Fibroblast of lung (primary cell): Measurements from ENCODE around the gene PPFIBP2. TPM values are rescaled to one million over a fixed set of nuclear protein-coding genes. Genes with fewer than 3 reads are reported as not detected.

Experiments
- DNase-seq, 2 donors: peaks; one replicate each; pipeline versions ENCODE4 v3.0.0 to v3.0.0-alpha.2; 2010; ENCODE audit warnings: low read depth in 2 of 2
- H2AFZ ChIP-seq: 2 replicates; pipeline ENCODE4 v1.5.1; 2012; ENCODE audit warnings: low read length, control low read depth, inconsistent platforms
- H3K27ac ChIP-seq: 2 replicates; pipeline ENCODE4 v1.5.1; 2011; ENCODE audit warnings: low read length, control low read depth; ENCODE audit not compliant: insufficient read depth
- H3K27me3 ChIP-seq: 2 replicates; pipeline ENCODE4 v1.5.1; 2011; ENCODE audit warnings: mild to moderate bottlenecking, low read length; ENCODE audit not compliant: control insufficient read depth, insufficient read depth
- H3K36me3 ChIP-seq: 2 replicates; pipeline ENCODE4 v1.5.1; 2011; ENCODE audit warnings: low read length; ENCODE audit not compliant: control insufficient read depth, insufficient read depth
- H3K4me1 ChIP-seq: 2 replicates; pipeline ENCODE4 v1.5.1; 2011; ENCODE audit warnings: low read length; ENCODE audit not compliant: control insufficient read depth, insufficient read depth; ENCODE audit errors: extremely low read depth
- H3K4me2 ChIP-seq: 2 replicates; pipeline ENCODE4 v1.5.1; 2011; ENCODE audit warnings: low read length, control low read depth; ENCODE audit not compliant: insufficient read depth; ENCODE audit errors: extremely low read depth
- H3K4me3 ChIP-seq, 4 experiments: fragments of 200-600 bp in 1 of 4; sonication (generic) in 1 of 4; replicated peaks in 1 of 4; 2 replicates each; pipeline ENCODE4 v1.5.1; 2011 to 2016; ENCODE audit warnings: low read length in 4 of 4, low read depth in 3 of 4, mild to moderate bottlenecking in 3 of 4, control low read depth in 2 of 4, inconsistent platforms in 1 of 4, mixed read lengths in 1 of 4; ENCODE audit not compliant: insufficient read depth in 1 of 4; ENCODE audit errors: control extremely low read depth in 1 of 4
- H3K79me2 ChIP-seq: 2 replicates; pipeline ENCODE4 v1.5.1; 2012; ENCODE audit warnings: mild to moderate bottlenecking, low read length, inconsistent platforms; ENCODE audit not compliant: control insufficient read depth, insufficient read depth
- H3K9ac ChIP-seq: 2 replicates; pipeline ENCODE4 v1.5.1; 2011; ENCODE audit warnings: mild to moderate bottlenecking, low read length, control low read depth; ENCODE audit not compliant: insufficient read depth
- H3K9me3 ChIP-seq: 2 replicates; pipeline ENCODE4 v1.5.1; 2012; ENCODE audit warnings: low read depth, low read length; ENCODE audit not compliant: control insufficient read depth, insufficient read depth
- H4K20me1 ChIP-seq: 2 replicates; pipeline ENCODE4 v1.5.1; 2011; ENCODE audit warnings: low read length; ENCODE audit not compliant: control insufficient read depth, insufficient read depth; ENCODE audit errors: extremely low read depth
- CTCF ChIP-seq, 2 donors: IDR thresholded peaks in 1 of 2; conservative IDR thresholded peaks in 1 of 2; 1 replicate in 1 of 2; 2 replicates in 1 of 2; pipeline ENCODE4 v1.5.1; 2011 to 2012; ENCODE audit warnings: low read length in 2 of 2, control low read depth in 1 of 2, inconsistent platforms in 1 of 2, low read depth in 1 of 2, mild to moderate bottlenecking in 1 of 2
- EZH2 ChIP-seq: IDR thresholded peaks from 2 replicates; pipeline ENCODE4 v1.5.1; 2012; ENCODE audit warnings: low read length, control low read depth, mild to moderate bottlenecking; ENCODE audit errors: missing control alignments
- polyA plus RNA-seq, 2 donors: library from polyadenylated mRNA; depleted of rRNA in 1 of 2; stranded (reverse) in 1 of 2; unstranded in 1 of 2; fragments of >200 nt; gene quantifications; 2 replicates each; pipeline ENCODE4 v1.2.1, GENCODE V29; 2011 to 2012; ENCODE audit warnings: missing spikeins in 1 of 2
- total RNA-seq: library from RNA; depleted of rRNA; stranded (reverse); fragments of >200 nt; gene quantifications from 2 replicates; pipeline ENCODE4 v1.2.1, GENCODE V29; 2014

Gene PPFIBP2
- total and polyA plus RNA-seq, 2 donors (not counting 1 experiment from before 2014, with no cell fraction given): 11.4 to 38.8 TPM

GRCh38 chr11:7571640-7572000 is 57.8 kb downstream of the PPFIBP2 start:
- no peaks in the 10 kb centered on the region for H3K9me3 ChIP-seq
- H3K27ac ChIP-seq: no peak overlapping the region
- DNase-seq: peak; percentile 45 to 75
- H3K79me2 ChIP-seq: no peaks in the 10 kb centered on the region
- TF ChIP-seq CTCF (conservative IDR thresholded peaks at IDR 0.05 in 1 of 2, IDR thresholded peaks at IDR 0.05 in 1 of 2; ENCODE audit: low read depth in 1 of 2, low read length in 2 of 2) (peak; percentile 99), EZH2 (no peak)
- no peaks in the 10 kb centered on the region for H3K36me3 ChIP-seq
- H3K4me3 ChIP-seq: no peak overlapping the region
- peaks cover 2% of the 10 kb centered on the region for H3K27me3 ChIP-seq
- H2AFZ ChIP-seq: no peak overlapping the region
- H3K4me1 ChIP-seq: peaks cover 39% of the 10 kb centered on the region
- no peak overlapping the region for H3K9ac ChIP-seq
- H4K20me1 ChIP-seq: no peaks in the 10 kb centered on the region
- H3K4me2 ChIP-seq: no peak overlapping the region

- Histone ChIP-seq H3K27me3 (peaks cover 2% of the 10 kb centered on the region), H2AFZ (no peak overlapping the region), H3K9me3 (no peaks in the 10 kb centered on the region), H3K79me2 (no peaks in the 10 kb centered on the region), H3K4me3 (no peak overlapping the region), H3K9ac (no peak overlapping the region), H3K4me2 (peak overlapping the region; percentile 11), H3K4me1 (peaks cover 41% of the 10 kb centered on the region), H4K20me1 (no peaks in the 10 kb centered on the region), H3K27ac (no peak overlapping the region), H3K36me3 (no peaks in the 10 kb centered on the region)
- DNase-seq: no peak
- TF ChIP-seq EZH2: no peak
- no peak for TF ChIP-seq CTCF (conservative IDR thresholded peaks at IDR 0.05 in 1 of 2, IDR thresholded peaks at IDR 0.05 in 1 of 2; ENCODE audit: low read depth in 1 of 2, low read length in 2 of 2)
Observed at GRCh38 chr11:7572001-7572712, 58.4 kb downstream of the PPFIBP2 start.

GRCh38 chr11:7573193-7573557 is 59.4 kb downstream of the PPFIBP2 start:
- no peak overlapping the region for H2AFZ ChIP-seq
- H3K36me3 ChIP-seq: no peaks in the 10 kb centered on the region
- TF ChIP-seq CTCF (conservative IDR thresholded peaks at IDR 0.05 in 1 of 2, IDR thresholded peaks at IDR 0.05 in 1 of 2; ENCODE audit: low read depth in 1 of 2, low read length in 2 of 2) (no peak), EZH2 (no peak)
- H3K4me1 ChIP-seq: peaks cover 45% of the 10 kb centered on the region
- DNase-seq: peak in 1 of 2 donors; percentile 11
- no peaks in the 10 kb centered on the region for H3K9me3 ChIP-seq
- no peaks in the 10 kb centered on the region for H4K20me1 ChIP-seq
- no peak overlapping the region for H3K4me3 ChIP-seq
- no peak overlapping the region for H3K9ac ChIP-seq
- H3K27me3 ChIP-seq: peaks cover 2% of the 10 kb centered on the region
- no peaks in the 10 kb centered on the region for H3K79me2 ChIP-seq
- no peak overlapping the region for H3K4me2 ChIP-seq
- no peak overlapping the region for H3K27ac ChIP-seq
